ENCODE results near the gene HUS1.
"Not testable (repeated sequence)": the region's sequence is repeated elsewhere in the genome, so short reads cannot be mapped to it uniquely, and the experiment has no call there.

HUS1 gene

GRCh38 chr7:47992446-47992845 is 13.0 kb upstream of the HUS1 start:
- Histone ChIP-seq H3K27me3 (ENCODE audit: insufficient read depth, low read depth) (no peaks in the 10 kb centered on the region), H3K4me3 (IDR thresholded peaks at IDR 0.05; ENCODE audit: insufficient read depth, low read depth, low read length) (no peak overlapping the region), H4K20me1 (ENCODE audit: insufficient read depth) (no peaks in the 10 kb centered on the region), H3K4me2 (peak overlapping the region; percentile 38), H3K4me1 (ENCODE audit: low read depth, poor library complexity, severe bottlenecking) (peaks cover 19% of the 10 kb centered on the region), H2AFZ (ENCODE audit: low read depth) (peak overlapping the region; percentile 47), H3K79me2 (ENCODE audit: insufficient read depth, low read depth) (no peaks in the 10 kb centered on the region), H3K36me3 (ENCODE audit: insufficient read depth) (no peaks in the 10 kb centered on the region), H3K27ac (peak overlapping the region; percentile 57), H3K9ac (peak overlapping the region; percentile 59; the same call in 1 of the 2 replicates)
- no peak for TF ChIP-seq CTCF (conservative IDR thresholded peaks at IDR 0.05; ENCODE audit: low read depth, low read length)

GRCh38 chr7:47991741-47992311 is 12.4 kb upstream of the HUS1 start:
- no peaks in the 10 kb centered on the region for H3K79me2 ChIP-seq (ENCODE audit: insufficient read depth, low read depth)
- no peaks in the 10 kb centered on the region for H3K36me3 ChIP-seq (ENCODE audit: insufficient read depth)
- TF ChIP-seq CTCF (conservative IDR thresholded peaks at IDR 0.05; ENCODE audit: low read depth, low read length), result peak; percentile 51; the same call in 1 of the 2 replicates
- peak overlapping the region; percentile 21 for H3K4me3 ChIP-seq (IDR thresholded peaks at IDR 0.05; ENCODE audit: insufficient read depth, low read depth, low read length)
- peak overlapping the region; percentile 38 for H3K4me2 ChIP-seq
- peak overlapping the region; percentile 59 for H3K9ac ChIP-seq
- peak overlapping the region; percentile 57 for H3K27ac ChIP-seq
- no peaks in the 10 kb centered on the region for H4K20me1 ChIP-seq (ENCODE audit: insufficient read depth)
- no peaks in the 10 kb centered on the region for H3K27me3 ChIP-seq (ENCODE audit: insufficient read depth, low read depth)
- peaks cover 19% of the 10 kb centered on the region for H3K4me1 ChIP-seq (ENCODE audit: low read depth, poor library complexity, severe bottlenecking)
- H2AFZ ChIP-seq (ENCODE audit: low read depth), result peak overlapping the region; percentile 47

- peak overlapping the region; percentile 21 for H3K4me3 ChIP-seq (IDR thresholded peaks at IDR 0.05; ENCODE audit: insufficient read depth, low read depth, low read length)
Observed at GRCh38 chr7:47991270-47991669, 11.9 kb upstream of the HUS1 start.

GRCh38 chr7:47990592-47990991 is 11.2 kb upstream of the HUS1 start:
- Histone ChIP-seq H3K27me3 (ENCODE audit: insufficient read depth, low read depth) (no peaks in the 10 kb centered on the region), H3K79me2 (ENCODE audit: insufficient read depth, low read depth) (no peaks in the 10 kb centered on the region), H3K9ac (no peak overlapping the region), H3K4me1 (ENCODE audit: low read depth, poor library complexity, severe bottlenecking) (peaks cover 19% of the 10 kb centered on the region), H3K4me2 (no peak overlapping the region), H2AFZ (ENCODE audit: low read depth) (no peak overlapping the region), H3K4me3 (IDR thresholded peaks at IDR 0.05; ENCODE audit: insufficient read depth, low read depth, low read length) (no peak overlapping the region), H4K20me1 (ENCODE audit: insufficient read depth) (no peaks in the 10 kb centered on the region), H3K36me3 (ENCODE audit: insufficient read depth) (no peaks in the 10 kb centered on the region), H3K27ac (no peak overlapping the region; the same call in 1 of the 2 replicates)
- no peak for TF ChIP-seq CTCF (conservative IDR thresholded peaks at IDR 0.05; ENCODE audit: low read depth, low read length)

More at GRCh38 chr7:47991270-47991669, 11.9 kb upstream of the HUS1 start:
- Histone ChIP-seq H3K27me3 (ENCODE audit: insufficient read depth, low read depth) (no peaks in the 10 kb centered on the region), H3K9ac (peak overlapping the region; percentile 59), H2AFZ (ENCODE audit: low read depth) (peak overlapping the region; percentile 47), H3K79me2 (ENCODE audit: insufficient read depth, low read depth) (no peaks in the 10 kb centered on the region), H3K4me1 (ENCODE audit: low read depth, poor library complexity, severe bottlenecking) (peaks cover 19% of the 10 kb centered on the region), H3K4me2 (peak overlapping the region; percentile 38), H3K36me3 (ENCODE audit: insufficient read depth) (no peaks in the 10 kb centered on the region), H3K27ac (peak overlapping the region; percentile 57), H4K20me1 (ENCODE audit: insufficient read depth) (no peaks in the 10 kb centered on the region)
- no peak for TF ChIP-seq CTCF (conservative IDR thresholded peaks at IDR 0.05; ENCODE audit: low read depth, low read length)

- H2AFZ ChIP-seq (ENCODE audit: low read depth); H3K36me3 ChIP-seq (ENCODE audit: insufficient read depth); H3K27ac ChIP-seq; H4K20me1 ChIP-seq (ENCODE audit: insufficient read depth); H3K9ac ChIP-seq; H3K79me2 ChIP-seq (ENCODE audit: insufficient read depth, low read depth); H3K27me3 ChIP-seq (ENCODE audit: insufficient read depth, low read depth); H3K4me2 ChIP-seq; H3K4me3 ChIP-seq (IDR thresholded peaks at IDR 0.05; ENCODE audit: insufficient read depth, low read depth, low read length): not testable (repeated sequence)
- peaks cover 19% of the 10 kb centered on the region for H3K4me1 ChIP-seq (ENCODE audit: low read depth, poor library complexity, severe bottlenecking)
Observed at GRCh38 chr7:47989607-47990400, 10.4 kb upstream of the HUS1 start.

All from KMS-11 (cell line).